Activated CD4-positive, alpha-beta T cell treated with anti-CD3 and anti-CD28 coated beads for 1 hour (primary cell): ENCODE results near the gene CNTN1.
"Not testable (repeated sequence)": the region's sequence is repeated elsewhere in the genome, so short reads cannot be mapped to it uniquely, and the experiment has no call there.

Experiments
- DNase-seq: peaks from one replicate; pipeline ENCODE4 v3.0.0-alpha.2; 2020

The CNTN1 gene

DNA sequence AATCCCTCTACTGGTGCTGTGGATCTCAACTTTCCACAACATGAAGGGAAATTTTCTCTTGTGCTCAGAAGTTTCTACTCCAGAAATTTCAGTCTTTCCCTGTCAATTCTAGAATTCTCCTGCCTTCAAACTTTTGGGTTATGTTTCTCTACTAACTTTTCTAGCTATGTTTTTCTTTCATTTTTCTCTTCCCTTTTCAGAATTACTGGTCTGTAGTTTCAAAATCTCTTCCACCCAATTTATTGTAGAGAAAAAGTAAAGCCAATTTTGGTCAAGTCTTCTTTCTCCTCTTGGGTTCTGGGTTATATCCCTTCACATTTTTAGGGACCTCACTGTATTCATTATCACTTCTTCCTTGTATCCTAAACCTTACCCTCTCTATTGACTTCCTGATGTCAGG is 18.9 kb downstream of the CNTN1 start:
- DNase-seq: no peak

DNA sequence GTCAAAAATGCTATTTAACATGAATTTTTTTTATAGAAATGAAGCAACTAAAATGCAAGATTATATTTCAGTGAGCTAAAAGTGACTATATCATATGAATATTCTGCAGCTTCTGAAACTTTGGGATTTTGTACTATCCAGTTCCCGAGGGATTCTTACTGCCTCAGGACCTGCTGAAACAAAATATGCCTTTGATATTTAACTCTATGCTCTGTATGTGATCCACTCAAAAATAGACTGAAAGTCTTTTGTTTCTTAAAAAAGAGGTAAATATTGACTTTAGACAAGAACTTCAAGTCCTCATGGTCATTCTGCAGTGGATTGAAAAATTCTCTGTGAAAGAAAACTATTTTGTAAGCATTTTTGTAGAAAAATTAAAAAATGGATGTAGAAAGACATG is 22.4 kb downstream of the CNTN1 start:
- DNase-seq: no peak

DNA sequence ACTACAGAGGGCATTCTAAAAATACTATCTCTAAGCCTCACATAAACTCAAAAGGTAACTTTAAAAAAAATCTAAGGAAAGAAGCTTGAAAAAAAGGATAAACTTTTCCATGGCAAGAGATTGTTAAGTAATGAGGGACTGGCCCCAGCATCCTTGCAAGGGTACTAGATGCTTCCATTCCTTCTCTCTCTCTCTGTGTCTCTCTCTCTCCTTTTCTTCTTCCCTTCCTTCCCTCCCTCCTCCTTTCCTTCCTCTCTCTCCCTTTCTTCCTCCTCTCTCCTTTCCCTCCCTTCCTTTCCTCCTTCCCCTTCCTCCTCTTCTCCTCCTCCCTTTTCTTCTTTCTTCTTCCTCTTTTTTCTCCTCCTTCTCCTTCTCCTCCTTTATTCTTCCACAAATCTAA is 23.8 kb downstream of the CNTN1 start:
- DNase-seq: no peak

DNA sequence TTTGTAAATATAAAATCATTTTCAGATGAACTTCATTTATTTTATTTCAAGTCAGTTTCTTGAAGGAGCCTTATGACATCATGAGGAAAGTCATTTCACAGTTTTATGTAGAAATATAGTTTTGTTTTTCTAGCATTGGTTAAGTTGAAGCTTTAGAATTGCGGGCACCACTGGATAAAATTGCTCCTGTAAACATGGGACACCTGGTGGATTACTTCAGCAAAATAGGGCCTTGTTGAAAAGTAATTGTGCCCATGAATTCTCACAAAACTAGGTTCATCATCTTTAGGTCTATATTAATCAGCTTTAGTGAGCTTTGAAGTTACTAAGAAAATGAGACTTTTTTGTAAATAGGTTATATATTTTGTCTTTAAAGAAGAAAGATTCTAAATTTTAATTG is 25.3 kb downstream of the CNTN1 start:
- no peak for DNase-seq

DNA sequence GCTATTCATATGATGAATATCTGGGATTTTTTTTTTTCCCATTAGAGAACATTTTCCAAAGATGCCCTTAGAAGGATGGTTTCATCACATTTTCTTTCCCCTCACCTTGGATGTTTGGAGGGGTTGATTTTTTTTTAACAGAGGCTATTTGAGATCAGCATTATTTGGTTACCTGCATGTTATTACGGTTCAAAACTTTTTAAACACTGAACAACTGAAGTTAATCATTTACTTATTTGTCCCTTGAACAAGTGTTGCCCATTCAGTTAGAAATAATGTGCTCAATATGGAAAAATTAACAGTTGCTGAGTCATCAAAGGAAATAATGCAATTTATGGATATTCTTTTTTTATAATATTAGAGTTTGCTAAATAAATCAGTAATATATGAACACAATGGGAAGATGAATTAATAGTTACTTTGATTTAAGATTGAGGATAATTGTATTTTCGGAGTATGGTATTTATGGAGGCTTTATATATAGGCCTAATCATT is 26.7 kb downstream of the CNTN1 start:
- DNase-seq: no peak

DNA sequence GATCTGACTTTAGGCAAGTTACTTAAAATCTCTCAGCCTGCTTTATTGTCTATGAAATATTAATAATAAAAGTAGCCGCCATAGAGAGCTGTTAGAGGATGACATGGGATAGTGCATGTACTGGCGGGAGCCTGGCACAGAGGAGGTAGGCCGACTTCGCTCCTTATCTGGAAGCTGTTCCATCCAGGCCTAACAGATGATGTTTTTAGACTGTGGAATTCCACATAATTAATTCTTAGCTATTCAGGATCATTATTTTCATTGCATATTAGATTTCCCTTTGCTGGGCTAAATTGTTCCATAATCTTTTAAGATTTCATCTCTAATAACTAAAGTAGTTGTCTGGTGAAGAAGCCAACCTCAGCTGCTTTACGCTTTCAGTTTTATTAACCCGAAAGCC is 30.8 kb downstream of the CNTN1 start:
- DNase-seq: no peak

DNA sequence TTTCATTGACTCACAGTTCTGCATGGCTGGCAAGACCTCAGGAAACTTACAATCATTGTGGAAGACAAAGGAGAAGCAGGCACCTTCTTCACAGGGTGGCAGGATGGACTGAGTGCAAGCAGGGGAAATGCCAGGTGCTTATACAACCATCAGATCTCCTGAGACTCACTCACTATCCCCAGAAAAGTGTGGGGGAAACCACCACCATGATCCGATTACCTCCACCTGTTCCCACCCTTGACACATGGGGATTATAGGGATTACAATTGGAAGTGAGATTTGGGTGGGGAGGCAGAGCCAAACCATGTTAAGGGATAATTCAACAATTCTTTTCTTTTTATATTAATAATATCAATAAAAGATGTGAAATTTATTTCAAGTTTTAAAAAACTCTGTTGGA is 34.1 kb downstream of the CNTN1 start:
- DNase-seq: no peak

DNA sequence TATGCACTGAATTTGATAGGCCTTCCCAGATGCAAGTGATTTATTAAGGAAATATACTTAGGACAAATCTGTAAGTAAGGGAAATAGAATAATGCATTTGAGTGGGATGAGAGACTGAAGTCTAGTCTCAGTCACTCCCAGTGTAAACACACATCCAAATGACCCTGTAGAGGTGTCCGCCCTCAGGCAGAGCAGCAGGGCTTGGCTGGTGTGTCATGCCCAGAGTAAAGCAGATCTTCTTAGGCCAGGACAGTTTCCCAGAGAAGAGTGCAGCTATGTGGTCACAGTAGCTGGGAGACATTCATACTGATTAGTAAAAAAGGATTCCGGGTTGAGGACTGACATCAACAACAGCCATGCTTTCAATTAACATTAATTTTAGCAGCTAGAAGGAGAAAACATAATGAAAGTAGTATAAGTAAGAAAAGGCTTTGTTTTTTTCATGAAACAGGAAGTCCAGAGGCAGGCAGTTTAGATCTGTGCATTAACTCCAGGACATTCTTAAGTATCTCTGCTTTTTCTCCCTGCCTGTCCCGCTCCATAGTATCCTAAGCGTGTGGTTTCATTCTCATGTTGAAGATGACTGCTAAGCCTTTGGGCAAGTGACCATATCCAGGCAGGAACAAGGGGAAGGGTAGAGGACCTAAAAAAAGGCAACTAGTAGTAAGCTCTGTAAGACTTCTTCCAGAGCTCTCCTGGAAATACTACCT is 35.7 kb downstream of the CNTN1 start:
- DNase-seq: no peak

DNA sequence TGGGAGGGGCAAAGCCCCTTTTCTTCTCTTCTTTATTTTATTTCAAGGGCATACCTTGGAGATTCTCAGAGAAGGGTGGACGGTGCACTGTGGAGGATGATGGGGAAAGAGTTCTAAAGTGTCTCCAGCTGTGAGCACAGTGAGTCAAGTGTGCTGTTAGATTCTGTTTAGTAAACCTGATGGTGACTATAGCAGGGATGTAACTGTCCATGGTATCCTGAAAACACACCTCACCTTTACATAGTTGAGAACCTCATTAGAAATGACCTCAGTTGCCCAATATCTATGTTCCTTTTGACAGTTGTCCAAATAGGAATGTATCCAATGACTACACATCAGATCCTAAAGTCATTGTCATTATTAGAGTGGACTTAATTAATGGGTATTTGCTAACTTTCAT is 38.0 kb downstream of the CNTN1 start:
- no peak for DNase-seq

DNA sequence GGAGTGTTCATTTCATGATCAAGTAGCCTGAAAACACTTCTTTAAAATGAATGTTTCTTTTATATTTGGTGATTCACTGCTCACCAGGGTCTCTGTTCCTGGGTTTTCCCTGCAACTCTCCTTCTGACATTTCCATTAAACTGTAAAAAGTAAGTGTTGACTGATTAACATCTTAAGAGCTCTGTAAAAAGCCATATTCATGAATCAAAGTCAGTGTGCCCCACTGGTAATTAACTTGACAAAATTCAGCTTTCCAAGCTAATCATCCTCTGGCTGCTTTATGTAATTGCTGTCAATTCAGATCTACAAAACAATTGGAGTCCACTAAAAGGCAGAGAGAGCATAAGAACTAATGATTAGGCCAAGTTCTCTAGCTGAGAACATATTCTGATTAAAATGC is 41.6 kb downstream of the CNTN1 start:
- no peak for DNase-seq

DNA sequence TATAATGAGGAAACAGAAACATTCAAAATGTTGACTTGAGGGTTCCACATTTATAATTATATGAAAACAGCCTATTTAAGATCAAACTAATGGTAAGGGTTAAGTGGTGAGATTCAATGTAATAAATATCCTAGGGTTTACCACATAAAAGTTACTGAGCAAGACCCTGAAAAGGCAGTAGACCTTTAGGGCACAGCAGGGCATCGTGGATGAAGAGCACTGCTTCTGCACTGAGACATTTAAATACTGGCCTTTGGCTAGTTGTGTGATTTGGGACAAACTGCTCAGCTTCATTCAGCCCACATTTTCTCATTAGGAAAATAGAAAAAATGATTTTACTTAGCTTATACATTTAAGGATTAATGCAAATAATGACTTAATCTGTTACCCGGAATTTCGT is 42.0 kb downstream of the CNTN1 start:
- DNase-seq: no peak

DNA sequence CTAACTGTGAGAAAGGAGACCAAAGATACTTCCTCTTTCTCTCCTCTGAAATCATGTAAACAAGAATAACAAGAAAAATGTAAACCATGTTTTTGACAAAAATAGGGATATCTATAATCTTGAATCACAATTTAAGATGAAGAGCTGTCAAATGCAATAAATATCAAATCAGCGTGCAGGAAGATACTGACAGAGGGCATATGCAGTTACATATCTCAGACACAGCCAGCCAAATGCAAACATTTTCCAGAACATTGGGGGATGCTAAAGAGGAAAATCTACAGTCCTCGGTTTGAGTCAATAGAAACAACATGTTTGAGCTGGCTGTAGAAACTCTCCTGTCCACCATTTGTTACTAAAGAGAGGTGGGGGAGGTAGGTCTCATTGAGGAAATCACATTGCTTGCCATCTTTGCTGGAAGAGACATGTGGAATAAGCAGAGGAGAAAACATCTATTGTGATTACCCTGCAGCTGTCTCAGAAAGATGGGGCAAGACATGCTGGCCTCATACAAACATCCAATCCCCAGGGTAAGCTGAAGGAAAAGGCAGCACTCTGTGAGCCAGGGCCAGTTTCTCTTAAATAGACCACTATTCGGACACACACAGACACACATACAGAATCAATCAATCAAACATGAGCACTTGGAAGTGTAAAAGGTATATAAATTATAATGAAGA is 43.5 kb downstream of the CNTN1 start:
- DNase-seq: no peak

DNA sequence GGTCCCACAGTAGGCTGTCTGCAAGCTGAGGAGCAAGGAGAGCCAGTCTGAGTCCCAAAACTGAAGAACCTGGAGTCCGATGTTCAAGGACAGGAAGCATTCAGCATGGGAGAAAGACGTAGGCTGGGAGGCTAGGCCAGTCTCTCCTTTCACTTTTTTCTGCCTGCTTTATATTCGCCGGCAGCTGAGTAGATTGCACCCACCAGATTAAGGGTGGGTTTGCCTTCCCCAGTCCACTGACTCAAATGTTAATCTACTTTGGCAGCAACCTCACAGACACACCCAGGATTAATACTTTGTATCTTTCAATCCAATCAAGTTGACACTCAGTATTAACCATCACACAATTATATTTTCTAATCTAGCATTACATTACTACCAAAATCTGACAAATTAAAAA is 45.2 kb downstream of the CNTN1 start:
- DNase-seq: not testable (repeated sequence)

DNA sequence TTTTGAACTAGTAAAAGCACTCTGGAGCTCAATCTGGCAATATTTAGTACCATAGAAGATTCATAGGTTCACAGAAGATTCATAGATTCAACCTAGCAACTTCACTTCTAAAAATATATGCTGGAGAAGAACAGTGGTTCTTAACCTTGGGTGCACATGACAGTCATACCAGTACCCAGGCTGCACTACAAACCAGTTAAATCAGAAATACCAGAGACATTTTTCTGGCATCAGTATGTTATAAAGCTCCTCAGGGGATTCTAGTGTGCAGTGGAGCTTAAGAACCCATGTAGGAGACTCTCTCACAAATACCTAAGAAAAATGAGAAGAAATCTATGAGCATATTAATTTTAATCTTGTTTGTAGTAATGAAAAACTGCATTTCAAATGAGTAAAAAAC is 46.6 kb downstream of the CNTN1 start:
- no peak for DNase-seq

DNA sequence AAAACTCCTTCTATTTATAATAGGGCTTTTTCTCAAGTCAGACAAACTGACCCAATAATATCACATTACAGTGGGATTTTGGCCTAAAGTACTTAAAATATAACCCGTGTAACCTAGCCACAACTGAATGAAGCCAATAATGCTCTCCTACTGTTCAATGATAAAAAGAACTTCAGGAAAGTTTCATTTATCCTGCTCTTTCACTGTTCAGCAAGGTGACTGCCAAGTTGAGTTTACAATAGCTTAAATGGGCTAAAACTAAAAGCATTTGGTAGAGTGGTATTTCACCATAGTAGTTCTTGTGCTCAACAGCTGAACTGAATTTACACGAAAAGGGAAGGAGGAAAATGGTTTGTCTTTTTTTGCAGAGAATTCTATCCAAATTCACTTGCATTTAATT is 49.8 kb downstream of the CNTN1 start:
- no peak for DNase-seq

DNA sequence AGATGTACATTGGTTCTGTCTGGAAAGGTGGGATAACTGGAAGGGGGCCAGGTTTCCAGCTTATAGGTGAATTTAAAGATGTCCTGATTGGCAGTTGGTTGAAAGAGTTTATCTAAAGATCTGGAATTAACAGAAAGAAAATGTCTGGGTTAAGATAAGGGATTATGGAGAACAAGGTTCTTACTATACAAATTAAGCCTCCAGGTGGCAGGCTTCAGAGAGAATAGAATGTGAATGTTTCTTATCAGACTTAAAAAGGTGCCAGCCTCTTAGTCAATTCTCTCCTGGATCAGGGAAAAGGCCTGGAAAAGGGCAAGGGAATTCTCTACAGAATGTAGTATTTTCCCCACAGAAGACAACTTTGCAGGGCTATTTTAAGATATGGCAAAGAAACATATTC is 53.1 kb downstream of the CNTN1 start:
- no peak for DNase-seq

DNA sequence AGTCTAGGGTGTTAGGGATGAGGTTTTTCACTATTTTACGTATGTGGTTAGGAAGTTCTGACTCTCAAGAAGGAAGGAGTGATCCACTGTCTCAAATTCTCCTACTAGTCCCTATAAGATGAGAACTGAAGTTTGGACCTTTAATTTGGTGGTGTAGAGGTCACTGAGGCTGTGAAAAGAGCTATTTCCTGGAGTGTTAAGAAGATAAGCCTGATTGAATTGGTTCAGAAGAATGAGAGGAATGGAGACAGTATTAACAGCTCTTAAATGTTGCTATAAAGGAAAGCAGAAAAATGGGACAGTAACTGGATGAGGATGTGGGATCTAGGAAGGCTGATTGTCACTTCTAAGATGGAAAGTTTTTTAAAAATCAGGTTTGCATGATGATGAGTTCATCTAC is 57.6 kb downstream of the CNTN1 start:
- DNase-seq: no peak

DNA sequence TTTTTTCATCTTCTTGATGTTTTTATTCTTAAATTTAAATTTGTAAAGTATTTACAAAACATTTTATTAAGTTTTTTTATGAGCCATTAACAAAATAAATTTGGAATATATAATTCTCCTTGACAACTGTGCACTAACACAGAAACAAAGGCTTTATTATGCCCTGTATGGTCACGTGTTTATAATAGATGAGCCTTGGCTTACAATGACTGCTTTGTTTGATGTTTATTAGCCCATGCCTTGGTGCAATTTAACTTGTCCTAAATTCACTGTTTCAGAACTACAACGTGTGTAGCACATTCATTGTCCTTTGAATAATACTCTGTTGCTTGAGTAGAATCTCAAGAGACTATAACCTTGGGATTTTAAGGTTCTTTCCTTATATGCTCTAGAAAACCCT is 59.8 kb downstream of the CNTN1 start:
- DNase-seq: no peak

DNA sequence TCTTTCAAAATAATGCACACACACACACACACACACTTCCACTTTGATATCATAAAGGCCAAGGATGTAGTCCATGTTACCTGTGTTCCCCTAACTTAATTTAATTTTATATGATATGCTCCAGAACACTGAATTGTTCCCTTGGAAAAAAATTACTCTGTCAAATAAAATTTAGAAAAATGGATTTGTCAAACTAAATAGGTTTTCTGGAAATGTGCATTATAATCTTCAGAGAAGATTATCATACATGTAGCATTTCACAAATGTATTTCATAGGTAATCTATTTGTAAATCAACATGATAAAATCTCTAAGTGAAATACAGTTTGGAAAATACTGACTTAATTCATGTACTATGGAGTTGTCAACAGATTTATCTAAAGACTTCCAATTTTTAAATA is 68.6 kb downstream of the CNTN1 start:
- no peak for DNase-seq

DNA sequence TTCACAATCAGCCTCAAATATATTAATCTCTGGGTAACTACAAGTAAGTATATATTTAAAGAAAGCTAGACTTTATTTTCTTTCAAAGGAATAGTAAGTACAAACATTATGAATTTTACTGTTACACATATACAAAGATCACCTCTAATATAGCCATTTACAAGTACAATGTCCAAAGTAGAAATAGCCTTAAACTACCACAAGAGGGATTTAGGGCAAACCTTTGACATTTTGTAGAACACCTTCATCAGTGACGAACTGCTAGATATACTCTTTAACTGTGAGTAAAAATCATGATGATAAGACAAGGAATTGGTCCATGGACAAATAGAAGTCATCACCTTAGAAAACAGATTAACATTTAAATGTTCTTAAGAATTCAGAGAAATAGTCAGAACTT is 69.8 kb downstream of the CNTN1 start:
- no peak for DNase-seq

DNA sequence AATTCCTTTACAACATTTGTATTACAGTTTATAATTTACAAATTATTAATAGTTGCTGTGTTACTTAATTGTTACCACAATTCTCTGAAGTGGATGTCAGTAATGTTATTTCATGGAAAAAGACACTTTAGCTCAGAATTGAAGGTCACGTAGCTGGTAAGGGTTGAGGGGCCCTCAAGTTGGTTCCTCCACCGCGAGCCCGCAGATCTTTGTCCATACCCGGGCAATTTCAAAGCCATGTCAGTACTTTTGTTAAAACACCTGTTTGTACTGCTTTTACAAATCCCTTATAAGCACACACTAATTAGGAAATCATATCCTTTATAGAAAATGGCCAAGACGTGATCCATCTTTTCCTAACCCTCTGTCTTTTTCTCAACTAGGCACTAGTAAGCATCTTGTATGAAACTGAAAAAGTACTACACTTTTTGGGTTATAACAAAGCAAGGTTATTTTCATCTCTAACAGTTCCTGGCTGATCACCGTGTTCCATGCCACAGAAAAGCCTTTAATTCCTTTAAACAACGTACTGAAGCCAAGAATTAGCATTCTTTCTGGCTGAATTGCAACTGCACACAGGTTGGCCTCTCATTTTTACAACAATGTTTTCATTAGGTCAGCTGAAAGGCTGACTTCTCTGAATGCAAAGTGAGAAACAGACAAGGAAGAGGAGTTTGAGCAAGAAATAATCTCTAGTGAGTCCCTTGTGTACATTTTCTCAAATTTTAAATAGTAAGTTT is 76.1 kb downstream of the CNTN1 start:
- DNase-seq: no peak

DNA sequence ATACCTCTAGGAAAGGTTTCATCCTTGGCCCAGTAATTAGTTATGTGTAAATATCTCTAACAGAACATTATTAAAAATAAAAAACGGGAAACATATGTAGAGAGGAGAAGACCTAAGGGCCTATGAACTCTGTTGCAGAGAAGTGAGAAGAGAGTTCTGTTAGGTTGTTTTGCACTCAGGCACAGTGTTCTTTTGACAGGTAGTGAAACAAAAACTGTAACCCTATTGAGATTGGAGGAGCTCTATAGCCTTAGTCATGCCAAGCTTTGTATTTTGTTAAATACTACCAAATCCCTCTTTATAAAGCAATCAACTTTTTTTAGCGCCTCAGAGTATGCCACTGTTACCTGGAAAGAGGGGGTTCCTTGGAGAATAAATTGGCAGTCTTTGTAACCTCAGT is 77.6 kb downstream of the CNTN1 start:
- no peak for DNase-seq

DNA sequence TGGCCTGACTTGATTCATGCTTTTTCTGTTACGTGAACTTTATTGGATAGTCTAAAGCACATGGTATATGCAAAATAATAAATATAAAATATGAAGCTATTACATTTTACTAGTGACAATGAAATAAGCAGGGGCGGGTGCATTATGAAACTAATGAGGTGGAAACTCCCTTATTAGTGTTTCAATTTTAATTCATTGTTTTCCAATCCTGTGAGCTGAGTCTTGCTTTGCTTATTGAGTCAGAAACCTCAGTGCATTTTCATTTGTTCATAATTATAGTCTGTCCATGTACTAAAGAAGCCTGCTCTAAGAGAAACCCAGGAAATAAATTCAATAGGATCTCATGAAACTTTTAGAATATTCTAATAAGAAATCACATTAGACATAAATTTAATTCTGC is 78.5 kb downstream of the CNTN1 start:
- DNase-seq: no peak

DNA sequence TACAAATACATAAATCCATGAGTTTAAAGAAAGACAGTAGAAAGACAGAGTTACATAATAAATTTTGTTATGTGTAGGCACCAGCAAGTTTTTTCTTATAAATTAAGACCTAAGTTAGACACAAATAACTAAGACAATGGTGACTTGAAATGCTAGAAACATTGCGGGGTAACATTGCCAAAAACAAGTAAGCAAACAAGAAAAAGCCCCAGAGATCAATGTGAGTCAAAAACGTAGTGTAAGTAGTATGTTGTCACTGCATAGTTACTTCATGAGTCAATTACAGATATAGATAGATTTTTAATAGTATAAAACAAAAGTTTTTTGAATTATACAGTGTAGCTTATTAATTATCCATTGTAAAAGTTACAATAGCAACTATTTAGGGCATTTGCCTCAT is 83.4 kb downstream of the CNTN1 start:
- no peak for DNase-seq
